IPS-18a (cell line): ENCODE data around the gene FGFBP2.

Experiments
- H3K27ac ChIP-seq: one replicate; pipeline ENCODE4 v1.5.1; 2013; ENCODE audit warnings: low read length
- H3K27me3 ChIP-seq: one replicate; pipeline ENCODE4 v1.6.1; 2013; ENCODE audit warnings: mild to moderate bottlenecking, low read length; ENCODE audit not compliant: control insufficient read depth, insufficient read depth
- H3K36me3 ChIP-seq: one replicate; pipeline ENCODE4 v1.6.1; 2013; ENCODE audit warnings: low read depth, low read length; ENCODE audit not compliant: control insufficient read depth
- H3K4me1 ChIP-seq: one replicate; pipeline ENCODE4 v1.6.1; 2013; ENCODE audit warnings: low read depth, low read length; ENCODE audit not compliant: control insufficient read depth
- H3K4me3 ChIP-seq: one replicate; pipeline ENCODE4 v1.5.1; 2013; ENCODE audit warnings: low read length
- H3K9ac ChIP-seq: one replicate; pipeline ENCODE4 v1.6.1; 2013; ENCODE audit warnings: mild to moderate bottlenecking, low read length, moderate library complexity
- H3K9me3 ChIP-seq: one replicate; pipeline ENCODE4 v1.6.1; 2013; ENCODE audit warnings: low read depth, low read length; ENCODE audit not compliant: control insufficient read depth

Gene FGFBP2

DNA sequence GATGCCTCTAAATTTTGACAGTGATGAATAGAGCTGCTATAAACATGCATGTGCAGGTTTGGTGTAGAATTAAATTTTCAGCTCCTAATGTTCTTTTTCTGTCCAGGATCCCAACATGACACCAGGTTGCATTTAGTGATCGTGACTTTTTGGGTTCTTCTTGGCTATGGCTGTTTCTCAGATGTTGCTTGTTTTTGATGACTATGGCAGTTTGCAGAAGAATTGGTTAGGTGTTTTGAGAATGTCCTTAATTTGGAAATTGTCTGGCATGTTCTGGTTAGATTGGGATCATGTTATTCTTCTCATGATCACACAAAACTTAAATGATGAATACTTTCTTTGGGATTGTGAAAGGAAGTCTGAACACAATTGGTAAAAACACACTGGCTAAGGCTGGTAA lies 20.7 kb downstream of the FGFBP2 start:
- Histone ChIP-seq H3K9ac (no peak overlapping the region), H3K4me3 (no peak overlapping the region), H3K27ac (no peak overlapping the region), H3K9me3 (no peaks in the 10 kb centered on the region), H3K4me1 (no peaks in the 10 kb centered on the region), H3K27me3 (no peaks in the 10 kb centered on the region), H3K36me3 (no peaks in the 10 kb centered on the region)

DNA sequence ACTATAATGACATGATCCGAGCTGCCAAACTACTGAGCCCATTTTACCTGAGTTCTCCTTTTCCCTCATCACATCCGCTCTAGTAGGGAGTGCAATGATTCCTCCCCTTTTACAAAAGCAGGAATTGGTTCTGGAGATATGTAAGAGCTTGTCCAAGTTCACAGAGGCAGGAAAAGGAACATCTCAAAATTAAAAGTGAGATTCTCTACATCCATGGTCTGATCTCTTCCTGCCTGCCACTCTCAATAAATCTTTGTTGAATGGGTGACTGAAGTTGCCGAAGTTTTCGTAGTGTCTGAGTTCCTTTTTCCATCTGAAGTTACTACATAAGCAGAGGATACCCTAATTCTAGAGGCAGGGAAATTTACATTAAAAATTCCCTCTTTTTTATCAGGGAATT lies 24.3 kb downstream of the FGFBP2 start, which contains the start of gene FGFBP1:
TSS of gene FGFBP1 (minus strand) at position 101 of the 400 bp plus-strand sequence. CDS start 2,108 bp downstream, outside the sequence.
- Histone ChIP-seq H3K4me3 (no peak within 1 kb of the TSS), H3K27ac (no peak within 1 kb of the TSS), H3K9ac (no peak within 1 kb of the TSS), H3K36me3 (no peaks in the 10 kb centered on the region), H3K9me3 (no peaks in the 10 kb centered on the region), H3K4me1 (no peaks in the 10 kb centered on the region), H3K27me3 (no peaks in the 10 kb centered on the region)

DNA sequence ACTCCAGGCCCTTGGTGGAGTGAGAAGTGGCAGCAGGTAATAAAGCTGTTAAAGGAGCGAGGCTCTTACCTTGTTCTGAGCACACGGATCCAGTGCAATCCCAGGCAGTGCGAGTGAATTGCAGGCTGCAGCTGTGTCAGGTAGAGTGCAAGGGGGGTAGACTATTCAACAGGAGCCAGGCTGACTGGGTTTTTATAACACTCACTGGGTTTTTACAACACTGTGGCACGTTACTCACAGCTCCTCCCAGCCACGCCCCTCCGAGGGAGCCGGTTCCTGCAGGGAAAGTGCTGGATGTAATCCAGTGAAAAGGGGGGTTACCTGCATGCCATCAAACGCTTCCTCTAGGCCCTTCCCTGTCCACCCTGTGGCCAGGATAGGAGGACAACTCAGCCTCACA lies 24.8 kb downstream of the FGFBP2 start:
- Histone ChIP-seq H3K9ac (no peak overlapping the region), H3K27me3 (no peaks in the 10 kb centered on the region), H3K27ac (no peak overlapping the region), H3K36me3 (no peaks in the 10 kb centered on the region), H3K4me1 (no peaks in the 10 kb centered on the region), H3K4me3 (no peak overlapping the region), H3K9me3 (no peaks in the 10 kb centered on the region)

DNA sequence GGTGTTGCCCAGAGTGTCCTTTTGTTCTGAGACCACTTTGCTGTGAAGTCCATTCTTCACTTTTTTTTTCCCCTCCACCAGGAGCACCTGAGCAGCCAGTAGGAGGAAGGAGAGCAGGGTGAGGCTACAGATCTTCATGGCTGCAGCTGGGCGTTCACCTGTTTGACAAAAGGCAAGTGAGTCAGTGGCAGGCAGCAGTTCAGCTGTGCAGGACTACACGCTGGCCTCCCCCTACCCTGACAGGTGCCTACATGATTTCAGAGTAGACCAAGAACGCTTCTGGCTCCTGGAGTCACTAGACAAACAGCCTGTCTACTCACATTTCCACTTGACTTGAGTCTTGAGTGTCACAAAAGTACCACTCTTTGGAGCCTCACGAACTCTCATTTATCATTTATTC lies 26.5 kb downstream of the FGFBP2 start:
- H3K4me1 ChIP-seq, result no peaks in the 10 kb centered on the region

DNA sequence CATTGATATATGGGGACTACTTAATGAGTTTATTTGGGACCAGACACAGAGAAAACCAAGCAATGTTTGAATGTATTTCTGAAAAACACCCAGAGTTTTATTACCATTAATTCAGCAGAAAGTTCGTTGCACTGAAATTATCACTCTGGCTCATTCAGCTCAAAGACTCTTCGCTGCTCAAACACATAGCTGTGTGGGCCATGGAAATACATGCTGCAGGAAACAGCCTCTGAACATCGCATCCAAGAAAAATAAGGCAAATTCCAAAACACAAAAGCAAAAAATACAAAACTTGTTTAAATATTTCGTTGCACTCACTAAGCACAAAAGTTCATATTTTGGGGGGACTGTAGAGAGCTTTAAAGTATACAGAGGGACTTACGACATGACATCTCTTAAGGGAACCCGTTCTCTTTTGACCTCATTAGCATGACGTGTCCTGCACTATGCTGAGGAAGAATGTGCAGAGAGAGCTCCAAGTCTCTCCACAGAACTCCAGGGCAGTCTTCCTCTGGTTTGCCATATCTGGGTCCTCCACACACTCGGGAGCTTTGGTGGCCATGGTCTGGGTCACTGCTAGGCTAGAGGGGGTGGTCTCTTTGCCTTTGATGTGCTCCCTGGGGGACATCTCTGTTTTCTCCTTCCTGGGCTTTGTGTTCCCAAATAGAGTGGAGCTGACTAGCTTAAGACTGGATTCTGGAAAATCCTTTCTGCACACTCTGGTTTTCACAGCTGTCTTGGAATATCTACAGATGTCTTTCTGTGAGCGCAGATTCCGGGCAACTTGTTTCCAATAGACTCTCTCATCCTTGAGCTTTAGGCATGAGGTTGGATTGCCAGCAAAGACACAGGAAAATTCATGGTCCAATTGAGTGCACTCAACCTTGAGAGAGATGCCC lies 27.2 kb downstream of the FGFBP2 start:
- H3K4me3 ChIP-seq, result no peak overlapping the region
- no peak overlapping the region for H3K9ac ChIP-seq
- H3K27me3 ChIP-seq, result no peaks in the 10 kb centered on the region
- H3K36me3 ChIP-seq, result no peaks in the 10 kb centered on the region
- H3K27ac ChIP-seq, result no peak overlapping the region
- H3K4me1 ChIP-seq, result no peaks in the 10 kb centered on the region
- no peaks in the 10 kb centered on the region for H3K9me3 ChIP-seq

More for the DNA sequence above, 26.5 kb downstream of the FGFBP2 start:
- no peaks in the 10 kb centered on the region for H3K36me3 ChIP-seq
- no peak overlapping the region for H3K9ac ChIP-seq
- H3K27ac ChIP-seq, result no peak overlapping the region
- no peaks in the 10 kb centered on the region for H3K9me3 ChIP-seq
- H3K4me3 ChIP-seq, result no peak overlapping the region
- no peaks in the 10 kb centered on the region for H3K27me3 ChIP-seq

DNA sequence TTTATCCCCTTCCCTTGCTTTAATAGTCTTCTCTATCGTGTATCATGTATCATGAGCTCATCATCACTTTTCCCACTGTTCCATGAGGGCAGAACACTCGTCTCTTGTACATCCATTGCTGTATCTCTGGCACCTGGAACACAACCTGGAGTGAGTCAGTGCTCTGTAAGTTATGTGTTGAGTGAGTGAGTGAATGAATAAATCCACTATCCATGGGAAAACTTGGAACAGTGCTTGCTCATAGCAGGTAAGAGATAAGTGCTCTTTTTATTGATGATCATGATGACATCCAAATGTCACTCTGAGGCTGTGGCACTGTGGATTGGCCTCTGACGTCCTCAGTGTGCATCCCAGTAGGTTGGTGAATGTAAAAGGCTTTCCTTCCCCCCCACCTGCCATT lies 28.7 kb downstream of the FGFBP2 start:
- no peaks in the 10 kb centered on the region for H3K27me3 ChIP-seq
- no peaks in the 10 kb centered on the region for H3K9me3 ChIP-seq
- no peak overlapping the region for H3K9ac ChIP-seq
- no peak overlapping the region for H3K4me3 ChIP-seq
- no peaks in the 10 kb centered on the region for H3K4me1 ChIP-seq
- H3K27ac ChIP-seq, result no peak overlapping the region
- no peaks in the 10 kb centered on the region for H3K36me3 ChIP-seq

DNA sequence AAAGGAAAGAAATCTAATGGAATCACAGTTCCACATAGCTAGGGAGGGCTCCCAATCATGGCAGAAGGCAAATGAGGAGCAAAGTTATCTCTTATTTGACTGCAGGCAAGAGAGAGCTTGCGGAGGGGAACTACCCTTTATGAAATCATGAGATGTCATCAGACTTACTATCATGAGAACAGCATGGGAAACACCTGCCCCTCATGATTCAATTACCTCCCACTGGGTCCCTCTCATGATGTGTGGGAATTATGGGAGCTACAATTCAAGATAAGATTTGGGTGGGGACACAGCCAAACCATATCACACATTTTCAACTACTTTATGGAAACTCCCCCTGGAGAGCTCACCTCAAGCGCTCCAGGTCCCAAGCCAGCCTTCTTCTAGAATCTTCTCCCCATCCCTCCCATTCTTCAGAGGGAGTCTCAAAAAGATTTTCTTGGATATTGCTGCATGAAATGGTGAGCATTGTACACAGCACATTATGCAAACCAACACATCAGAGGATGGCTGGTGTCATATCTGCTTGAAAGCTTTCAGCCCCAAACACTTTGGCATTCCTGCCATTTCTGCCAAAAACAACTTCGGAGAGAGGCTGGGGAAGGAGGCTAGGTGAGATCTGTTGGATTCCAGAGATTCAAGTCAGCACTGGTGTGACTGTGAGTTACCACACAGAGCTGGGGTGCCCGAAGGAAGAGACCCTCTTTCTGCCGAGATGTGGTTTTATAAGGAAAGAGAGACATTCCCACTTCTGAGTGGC lies 31.3 kb downstream of the FGFBP2 start:
- Histone ChIP-seq H3K27me3 (no peaks in the 10 kb centered on the region), H3K36me3 (no peaks in the 10 kb centered on the region), H3K27ac (no peak overlapping the region), H3K4me1 (no peaks in the 10 kb centered on the region), H3K4me3 (no peak overlapping the region), H3K9ac (no peak overlapping the region), H3K9me3 (no peaks in the 10 kb centered on the region)

DNA sequence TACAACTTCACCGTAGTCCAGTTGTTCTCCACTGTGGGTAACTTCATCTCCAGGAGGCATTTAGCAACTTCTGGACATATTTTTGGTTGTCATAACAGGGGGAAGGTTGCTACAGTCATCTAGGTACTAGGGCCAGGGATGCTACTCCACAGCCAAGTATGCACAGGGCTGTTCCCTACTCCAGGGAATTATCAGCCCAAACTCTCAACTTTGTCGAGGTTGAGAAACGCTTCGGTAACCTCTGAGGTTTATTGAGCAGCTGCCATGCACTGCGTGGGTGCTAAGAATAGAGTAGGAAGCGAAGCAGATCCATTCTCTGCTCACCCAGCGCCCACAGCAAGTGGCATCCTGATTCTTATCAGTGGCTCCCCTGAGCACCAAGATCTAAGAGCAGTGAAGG lies 32.7 kb downstream of the FGFBP2 start:
- Histone ChIP-seq H3K9ac (no peak overlapping the region), H3K4me1 (no peaks in the 10 kb centered on the region), H3K4me3 (no peak overlapping the region), H3K36me3 (no peaks in the 10 kb centered on the region), H3K27ac (no peak overlapping the region), H3K27me3 (no peaks in the 10 kb centered on the region), H3K9me3 (no peaks in the 10 kb centered on the region)

DNA sequence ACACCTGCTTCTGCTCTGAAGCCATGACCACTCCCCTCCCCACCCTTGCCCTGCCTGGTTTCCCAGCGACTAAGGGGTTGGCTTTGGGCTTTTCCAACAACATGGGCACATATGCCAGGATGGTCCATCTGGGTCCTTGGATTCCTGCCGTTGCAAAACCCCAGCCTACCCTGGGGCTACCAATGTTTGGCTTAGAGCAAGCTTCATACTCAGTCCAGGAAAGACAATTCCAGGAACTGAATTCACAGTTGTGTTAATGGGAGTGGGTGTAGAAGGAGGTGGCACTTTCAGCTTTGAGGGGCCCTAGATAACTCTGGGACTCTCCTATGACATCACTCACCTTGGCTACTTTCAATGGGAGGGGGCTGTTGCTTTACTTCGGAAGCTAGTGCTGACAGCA lies 33.4 kb downstream of the FGFBP2 start:
- Histone ChIP-seq H3K36me3 (no peaks in the 10 kb centered on the region), H3K27me3 (no peaks in the 10 kb centered on the region), H3K27ac (no peak overlapping the region), H3K9me3 (no peaks in the 10 kb centered on the region), H3K4me3 (no peak overlapping the region), H3K9ac (no peak overlapping the region), H3K4me1 (no peaks in the 10 kb centered on the region)

DNA sequence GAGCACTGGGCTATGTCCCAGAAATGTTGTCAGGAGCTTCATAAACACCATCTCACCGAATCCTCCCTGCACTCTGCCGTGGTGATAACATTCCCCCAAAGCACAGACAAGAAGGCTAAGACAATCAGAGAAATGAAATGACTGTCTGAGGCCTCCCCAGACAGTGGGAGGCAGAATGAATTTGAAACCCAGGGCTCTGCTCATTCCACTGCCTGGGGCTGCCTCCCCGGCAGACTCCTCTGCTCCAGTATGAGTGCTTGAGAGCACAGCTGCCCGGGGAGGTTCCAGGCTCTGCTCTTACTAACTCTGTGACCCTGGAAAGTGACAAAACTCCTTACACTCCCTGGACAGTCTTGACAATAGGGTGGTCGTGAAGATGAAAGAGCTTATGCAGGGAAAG lies 34.1 kb downstream of the FGFBP2 start:
- Histone ChIP-seq H3K4me3 (no peak overlapping the region), H3K27me3 (no peaks in the 10 kb centered on the region), H3K27ac (no peak overlapping the region), H3K9ac (no peak overlapping the region), H3K36me3 (no peaks in the 10 kb centered on the region), H3K4me1 (no peaks in the 10 kb centered on the region), H3K9me3 (no peaks in the 10 kb centered on the region)

DNA sequence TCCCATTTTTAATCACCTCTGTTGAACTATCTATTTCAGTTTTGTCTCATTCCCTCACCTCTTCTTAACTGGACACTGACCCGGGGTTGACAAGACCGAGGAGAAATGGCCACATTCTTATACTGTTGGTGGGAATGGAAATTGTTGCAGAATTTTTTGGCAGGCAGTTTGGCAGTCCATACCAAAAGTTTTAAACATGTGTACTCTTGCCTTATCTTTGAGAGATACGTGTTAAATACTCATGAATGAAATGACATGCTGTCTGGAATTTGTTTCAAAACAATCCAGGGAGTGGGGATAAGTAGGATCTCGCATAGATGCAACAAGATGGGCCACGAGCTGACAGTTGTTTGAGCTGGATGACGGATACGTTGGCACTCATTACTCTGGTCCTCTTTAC lies 36.5 kb downstream of the FGFBP2 start:
- H3K27ac ChIP-seq, result no peak overlapping the region

More for the DNA sequence above, 36.5 kb downstream of the FGFBP2 start:
- no peaks in the 10 kb centered on the region for H3K27me3 ChIP-seq
- no peaks in the 10 kb centered on the region for H3K4me1 ChIP-seq
- no peaks in the 10 kb centered on the region for H3K36me3 ChIP-seq
- H3K9me3 ChIP-seq, result no peaks in the 10 kb centered on the region
- H3K4me3 ChIP-seq, result no peak overlapping the region
- H3K9ac ChIP-seq, result no peak overlapping the region
